Measurements from ENCODE around the gene SLC35F3. TPM values are rescaled to one million over a fixed set of nuclear protein-coding genes. Genes with fewer than 3 reads are reported as not detected.

The SLC35F3 gene
- total and polyA plus RNA-seq, 9 of the 15 experiments (the other 6 are each of a cell fraction or from before 2014, with no cell fraction given): 0.04 to 0.07 (median 0.04) TPM; not detected in 6

GRCh38 chr1:234148350-234148749 lies 243.9 kb downstream of the SLC35F3 start:
- no peaks in the 10 kb centered on the region for H3K4me1 ChIP-seq (replicated peaks in 1 of 2; ENCODE audit: control insufficient read depth in 2 of 2, insufficient read depth in 2 of 2, low read length in 2 of 2)
- H3K9me1 ChIP-seq (ENCODE audit: control insufficient read depth, insufficient read depth, low read length): no peaks in the 10 kb centered on the region
- ChIA-PET POLR2A (no interaction called here), CTCF (ENCODE audit: low intra/inter-chr PET ratio) (no interaction called here)
- H3K9me3 ChIP-seq (replicated peaks; ENCODE audit: control insufficient read depth, insufficient read depth, low read depth, low read length): no peaks in the 10 kb centered on the region; the same call in 1 of the 2 replicates
- no peaks in the 10 kb centered on the region for H3K79me2 ChIP-seq (ENCODE audit: control insufficient read depth, insufficient read depth, low read length)
- no peak overlapping the region for H3K4me2 ChIP-seq (ENCODE audit: insufficient read depth, low read length)
- no peak overlapping the region for H3K9ac ChIP-seq (ENCODE audit: insufficient read depth in 1 of 2, low read depth in 2 of 2, low read length in 2 of 2)
- no peaks in the 10 kb centered on the region for H3K36me3 ChIP-seq (ENCODE audit: control insufficient read depth, insufficient read depth, low read length)
- intact Hi-C loops (cut with micrococcal nuclease) (no loop called here), in situ Hi-C loops (cut with MboI) (no loop called here)
- 0% methylated on average over 3 of the region's 3 CpGs for WGBS (ENCODE audit: insufficient coverage, low coverage, missing lambda C conversion rate)
- FAIRE-seq (no peak), ATAC-seq (no peak), DNase-seq (ENCODE audit: extremely low read depth in 1 of 4, low spot score in 3 of 4) (no peak)
- TF ChIP-seq KDM4B (IDR thresholded peaks at IDR 0.05; ENCODE audit: borderline replicate concordance in 2 of 2, low read depth in 1 of 2): no peak
- TF ChIP-seq GATAD2A (IDR thresholded peaks at IDR 0.05): no peak
- no peak for TF ChIP-seq ZNF253 (CRISPR knock-in tag; conservative IDR thresholded peaks at IDR 0.05)
- TF ChIP-seq RHOXF2B (CRISPR knock-in tag; conservative IDR thresholded peaks at IDR 0.05): no peak
- TF ChIP-seq, protein P1, sequence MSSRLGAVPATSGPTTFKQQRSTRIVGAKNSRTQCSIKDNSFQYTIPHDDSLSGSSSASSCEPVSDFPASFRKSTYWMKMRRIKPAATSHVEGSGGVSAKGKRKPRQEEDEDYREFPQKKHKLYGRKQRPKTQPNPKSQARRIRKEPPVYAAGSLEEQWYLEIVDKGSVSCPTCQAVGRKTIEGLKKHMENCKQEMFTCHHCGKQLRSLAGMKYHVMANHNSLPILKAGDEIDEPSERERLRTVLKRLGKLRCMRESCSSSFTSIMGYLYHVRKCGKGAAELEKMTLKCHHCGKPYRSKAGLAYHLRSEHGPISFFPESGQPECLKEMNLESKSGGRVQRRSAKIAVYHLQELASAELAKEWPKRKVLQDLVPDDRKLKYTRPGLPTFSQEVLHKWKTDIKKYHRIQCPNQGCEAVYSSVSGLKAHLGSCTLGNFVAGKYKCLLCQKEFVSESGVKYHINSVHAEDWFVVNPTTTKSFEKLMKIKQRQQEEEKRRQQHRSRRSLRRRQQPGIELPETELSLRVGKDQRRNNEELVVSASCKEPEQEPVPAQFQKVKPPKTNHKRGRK (tag; IDR thresholded peaks at IDR 0.05): no peak
- TF ChIP-seq, protein P2, sequence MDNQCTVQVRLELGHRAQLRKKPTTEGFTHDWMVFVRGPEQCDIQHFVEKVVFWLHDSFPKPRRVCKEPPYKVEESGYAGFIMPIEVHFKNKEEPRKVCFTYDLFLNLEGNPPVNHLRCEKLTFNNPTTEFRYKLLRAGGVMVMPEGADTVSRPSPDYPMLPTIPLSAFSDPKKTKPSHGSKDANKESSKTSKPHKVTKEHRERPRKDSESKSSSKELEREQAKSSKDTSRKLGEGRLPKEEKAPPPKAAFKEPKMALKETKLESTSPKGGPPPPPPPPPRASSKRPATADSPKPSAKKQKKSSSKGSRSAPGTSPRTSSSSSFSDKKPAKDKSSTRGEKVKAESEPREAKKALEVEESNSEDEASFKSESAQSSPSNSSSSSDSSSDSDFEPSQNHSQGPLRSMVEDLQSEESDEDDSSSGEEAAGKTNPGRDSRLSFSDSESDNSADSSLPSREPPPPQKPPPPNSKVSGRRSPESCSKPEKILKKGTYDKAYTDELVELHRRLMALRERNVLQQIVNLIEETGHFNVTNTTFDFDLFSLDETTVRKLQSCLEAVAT (IDR thresholded peaks at IDR 0.05): no peak
- TF ChIP-seq ZNF277 (CRISPR knock-in tag; IDR thresholded peaks at IDR 0.05; ENCODE audit: borderline replicate concordance): no peak
- no peak overlapping the region for H3K27ac ChIP-seq (ENCODE audit: extremely low read depth, low read depth, low read length)
- H3K4me3 ChIP-seq: no peak overlapping the region
- BruUV-seq (replicated peaks): no TSS peak
- H2AFZ ChIP-seq (ENCODE audit: low read depth, low read length): no peak overlapping the region
- H3K27me3 ChIP-seq (ENCODE audit: control insufficient read depth in 2 of 2, insufficient read depth in 2 of 2, low read length in 2 of 2): peaks cover 0 to 4% of the 10 kb centered on the region in 2 experiments; a peak in 1 of 5 replicates
- H4K20me1 ChIP-seq (replicated peaks; ENCODE audit: control insufficient read depth, insufficient read depth, low read length): no peaks in the 10 kb centered on the region

Data from K562 (cell line).